Measurements from ENCODE around the gene TBC1D3B.

TBC1D3B gene

GRCh38 chr17:36136439-36136838 lies 40.0 kb downstream of the TBC1D3B start:
- no peak overlapping the region for H3K4me2 ChIP-seq (ENCODE audit: low read depth, low read length, poor library complexity, severe bottlenecking)
- H3K79me2 ChIP-seq (ENCODE audit: insufficient read depth, low read length) = no peaks in the 10 kb centered on the region
- no peaks in the 10 kb centered on the region for H3K36me3 ChIP-seq (ENCODE audit: low read length)
- no peak overlapping the region for H2AFZ ChIP-seq (ENCODE audit: low read depth, low read length, severe bottlenecking)
- TF ChIP-seq EZH2phosphoT487 (conservative IDR thresholded peaks at IDR 0.05; ENCODE audit: low read length) = no peak
- no peak for TF ChIP-seq CTCF (IDR thresholded peaks at IDR 0.05; ENCODE audit: insufficient read depth, low read length, poor library complexity, severe bottlenecking)
- no peak overlapping the region for H3K27ac ChIP-seq (ENCODE audit: low read depth, low read length)
- H3K27me3 ChIP-seq (ENCODE audit: low read length) = no peaks in the 10 kb centered on the region
- H3F3A ChIP-seq (ENCODE audit: insufficient read depth) = no peaks in the 10 kb centered on the region
- no peaks in the 10 kb centered on the region for H4K20me1 ChIP-seq (ENCODE audit: low read depth, low read length)
- H3K9ac ChIP-seq (ENCODE audit: low read length) = no peak overlapping the region
- H3K9me3 ChIP-seq (ENCODE audit: insufficient read depth, low read length) = no peaks in the 10 kb centered on the region
- no peaks in the 10 kb centered on the region for H3K9me2 ChIP-seq (replicated peaks; ENCODE audit: insufficient read depth, low read length)
- no peak overlapping the region for H3K4me3 ChIP-seq (ENCODE audit: insufficient read depth, low read length, poor library complexity, severe bottlenecking)

GRCh38 chr17:36136036-36136435 lies 40.4 kb downstream of the TBC1D3B start:
- Histone ChIP-seq H3K36me3 (ENCODE audit: low read length) (no peaks in the 10 kb centered on the region), H3K4me2 (ENCODE audit: low read depth, low read length, poor library complexity, severe bottlenecking) (no peak overlapping the region), H3K27ac (ENCODE audit: low read depth, low read length) (no peak overlapping the region), H2AFZ (ENCODE audit: low read depth, low read length, severe bottlenecking) (no peak overlapping the region), H3K79me2 (ENCODE audit: insufficient read depth, low read length) (no peaks in the 10 kb centered on the region), H3K9ac (ENCODE audit: low read length) (no peak overlapping the region), H4K20me1 (ENCODE audit: low read depth, low read length) (no peaks in the 10 kb centered on the region), H3K9me2 (replicated peaks; ENCODE audit: insufficient read depth, low read length) (no peaks in the 10 kb centered on the region), H3K9me3 (ENCODE audit: insufficient read depth, low read length) (no peaks in the 10 kb centered on the region), H3K4me3 (ENCODE audit: insufficient read depth, low read length, poor library complexity, severe bottlenecking) (no peak overlapping the region), H3F3A (ENCODE audit: insufficient read depth) (no peaks in the 10 kb centered on the region), H3K27me3 (ENCODE audit: low read length) (no peaks in the 10 kb centered on the region)
- no peak for TF ChIP-seq EZH2phosphoT487 (conservative IDR thresholded peaks at IDR 0.05; ENCODE audit: low read length)
- TF ChIP-seq CTCF (IDR thresholded peaks at IDR 0.05; ENCODE audit: insufficient read depth, low read length, poor library complexity, severe bottlenecking) = no peak

- Histone ChIP-seq H3K27ac (ENCODE audit: low read depth, low read length) (no peak overlapping the region), H4K20me1 (ENCODE audit: low read depth, low read length) (no peaks in the 10 kb centered on the region), H3K79me2 (ENCODE audit: insufficient read depth, low read length) (no peaks in the 10 kb centered on the region), H3F3A (ENCODE audit: insufficient read depth) (no peaks in the 10 kb centered on the region), H3K9me3 (ENCODE audit: insufficient read depth, low read length) (no peaks in the 10 kb centered on the region), H2AFZ (ENCODE audit: low read depth, low read length, severe bottlenecking) (no peak overlapping the region), H3K4me3 (ENCODE audit: insufficient read depth, low read length, poor library complexity, severe bottlenecking) (no peak overlapping the region), H3K9ac (ENCODE audit: low read length) (no peak overlapping the region), H3K27me3 (ENCODE audit: low read length) (no peaks in the 10 kb centered on the region), H3K4me2 (ENCODE audit: low read depth, low read length, poor library complexity, severe bottlenecking) (no peak overlapping the region), H3K36me3 (ENCODE audit: low read length) (no peaks in the 10 kb centered on the region), H3K9me2 (replicated peaks; ENCODE audit: insufficient read depth, low read length) (no peaks in the 10 kb centered on the region)
- TF ChIP-seq CTCF (IDR thresholded peaks at IDR 0.05; ENCODE audit: insufficient read depth, low read length, poor library complexity, severe bottlenecking) = no peak
- TF ChIP-seq EZH2phosphoT487 (conservative IDR thresholded peaks at IDR 0.05; ENCODE audit: low read length) = no peak
Measured at GRCh38 chr17:36135465-36135864, 41.0 kb downstream of the TBC1D3B start.

Data from SU-DHL-6 (cell line).